Posterior cingulate gyrus (tissue), 11 donors: ENCODE results near the gene CAPZB.
"Not testable (repeated sequence)": the region's sequence is repeated elsewhere in the genome, so short reads cannot be mapped to it uniquely, and the experiment has no call there.

Source experiments
- DNase-seq, 10 donors: peaks; one replicate each; pipeline versions ENCODE4 v3.0.0 to v3.0.0-alpha.2; 2020 to 2021; ENCODE audit warnings: mixed read lengths in 3 of 10
- intact Hi-C: fragments of 100-400 bp; cut with DNase I; formaldehyde crosslinking; loops from one replicate; pipeline ENCODE4 v1.15.1; 2023

CAPZB gene

GRCh38 chr1:19502284-19502683, 16.9 kb upstream of the CAPZB start:
- DNase-seq, intact Hi-C loops: not testable (repeated sequence)

GRCh38 chr1:19499887-19500286, 14.5 kb upstream of the CAPZB start:
- DNase-seq, intact Hi-C loops: not testable (repeated sequence)

- DNase-seq, intact Hi-C loops: not testable (repeated sequence)
Measured at GRCh38 chr1:19497443-19497842, 12.1 kb upstream of the CAPZB start.

- intact Hi-C loops, result no loop called here
- DNase-seq, result no peak
Measured at GRCh38 chr1:19496527-19496874, 11.2 kb upstream of the CAPZB start.

GRCh38 chr1:19495799-19496526, 10.6 kb upstream of the CAPZB start:
- intact Hi-C loops, result no loop called here
- DNase-seq, result no peak

- intact Hi-C loops, result no loop called here
- DNase-seq, result no peak
Measured at GRCh38 chr1:19495000-19495656, 9.8 kb upstream of the CAPZB start.

GRCh38 chr1:19493547-19493946, 8.2 kb upstream of the CAPZB start:
- intact Hi-C loops, result no loop called here
- no peak for DNase-seq

- no peak for DNase-seq
- intact Hi-C loops, result loop anchor here (5.0 to 10.0 kb wide), 4 partner anchors 107 to 278 kb away; partner anchors contain the start of genes AKR7A2, SLC66A1 and UBR4
Measured at GRCh38 chr1:19489996-19490395, 4.7 kb upstream of the CAPZB start.

GRCh38 chr1:19488136-19488535, 2.8 kb upstream of the CAPZB start:
- DNase-seq, result no peak
- intact Hi-C loops, result loop anchor here (5.0 to 10.0 kb wide), 4 partner anchors 109 to 276 kb away; partner anchors contain the start of genes AKR7A2, SLC66A1 and UBR4

- intact Hi-C loops, result loop anchor here (5.0 to 10.0 kb wide), 4 partner anchors 112 to 273 kb away; partner anchors contain the start of genes AKR7A2, SLC66A1 and UBR4
Measured at GRCh38 chr1:19484798-19485361, 459 bp downstream of the CAPZB start.

GRCh38 chr1:19484338-19484797, 971 bp downstream of the CAPZB start:
- intact Hi-C loops, result loop anchor here (10.0 kb wide), 1 partner anchor 170 kb away; the partner anchor contains the start of genes AKR7A2 and SLC66A1
- peak in 3 of 10 donors; percentile 19 to 85 (median 73) for DNase-seq

More at GRCh38 chr1:19484798-19485361, 459 bp downstream of the CAPZB start:
- peak in 3 of 10 donors; percentile 16 to 89 (median 21) for DNase-seq

- DNase-seq, result no peak
- intact Hi-C loops, result loop anchor here (10.0 kb wide), 1 partner anchor 169 kb away; the partner anchor contains the start of genes AKR7A2 and SLC66A1
Measured at GRCh38 chr1:19483691-19484090, 1.6 kb downstream of the CAPZB start.

- DNase-seq, result no peak
- intact Hi-C loops, result loop anchor here (10.0 kb wide), 1 partner anchor 168 kb away; the partner anchor contains the start of genes AKR7A2 and SLC66A1
Measured at GRCh38 chr1:19483261-19483660, 2.1 kb downstream of the CAPZB start.

- DNase-seq, result no peak
- intact Hi-C loops, result loop anchor here (10.0 kb wide), 1 partner anchor 167 kb away; the partner anchor contains the start of genes AKR7A2 and SLC66A1
Measured at GRCh38 chr1:19481826-19482398, 3.4 kb downstream of the CAPZB start.

GRCh38 chr1:19480282-19480681, 5.1 kb downstream of the CAPZB start:
- intact Hi-C loops, result loop anchor here (10.0 kb wide), 1 partner anchor 165 kb away; the partner anchor contains the start of genes AKR7A2 and SLC66A1
- DNase-seq, result no peak

GRCh38 chr1:19479351-19480120, 5.8 kb downstream of the CAPZB start:
- DNase-seq, result no peak
- intact Hi-C loops, result loop anchor here (10.0 kb wide), 1 partner anchor 165 kb away; the partner anchor contains the start of genes AKR7A2 and SLC66A1

GRCh38 chr1:19478322-19478721, 7.0 kb downstream of the CAPZB start:
- intact Hi-C loops, result no loop called here
- no peak for DNase-seq

GRCh38 chr1:19477284-19478249, 7.8 kb downstream of the CAPZB start:
- intact Hi-C loops, result no loop called here
- no peak for DNase-seq
